HG03159 (cell line): ENCODE results near the gene KIF21A.

Source experiments
- ATAC-seq: cut with Tn5 transposase; IDR thresholded peaks from one replicate; pipeline ENCODE4 v1.9.1; 2021; ENCODE audit warnings: mild to moderate bottlenecking, moderate library complexity; ENCODE audit not compliant: unreplicated experiment

The KIF21A gene

DNA sequence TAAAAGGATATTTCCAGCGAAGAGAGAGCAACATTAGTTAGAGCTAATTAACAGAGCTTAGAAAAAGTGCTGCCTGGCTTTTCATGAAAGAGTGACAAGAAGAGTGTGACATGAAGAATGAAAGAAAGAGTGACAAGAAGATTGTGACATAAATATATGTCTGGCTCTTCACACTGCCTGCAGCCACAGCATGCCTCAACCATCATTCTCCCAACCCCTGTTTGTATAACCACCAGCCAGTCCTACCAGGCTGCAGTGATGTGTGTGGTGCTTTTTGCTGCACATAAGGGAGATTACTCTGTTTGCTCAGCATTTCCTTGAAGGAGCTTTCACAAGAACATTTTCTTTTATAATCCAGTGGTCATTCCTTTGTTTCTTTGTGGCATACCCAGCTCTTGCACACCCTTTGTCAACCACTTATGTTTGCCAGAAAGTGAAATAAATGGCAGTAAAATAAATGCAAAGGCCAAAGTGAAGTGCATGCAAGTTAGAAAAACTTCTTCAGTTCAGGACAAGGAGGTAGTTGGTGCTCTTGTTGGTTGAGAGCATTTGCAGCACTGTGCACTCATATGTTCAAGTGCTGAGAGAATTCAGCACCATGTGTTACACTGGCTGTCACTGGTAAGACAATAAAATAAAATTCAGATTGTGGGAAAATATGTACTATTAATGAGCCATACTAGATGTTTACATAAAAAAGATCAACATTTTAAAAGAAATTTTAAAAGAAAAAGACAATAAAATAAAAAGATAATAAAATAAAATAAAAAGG lies 50.6 kb downstream of the KIF21A start:
- no peak for ATAC-seq

DNA sequence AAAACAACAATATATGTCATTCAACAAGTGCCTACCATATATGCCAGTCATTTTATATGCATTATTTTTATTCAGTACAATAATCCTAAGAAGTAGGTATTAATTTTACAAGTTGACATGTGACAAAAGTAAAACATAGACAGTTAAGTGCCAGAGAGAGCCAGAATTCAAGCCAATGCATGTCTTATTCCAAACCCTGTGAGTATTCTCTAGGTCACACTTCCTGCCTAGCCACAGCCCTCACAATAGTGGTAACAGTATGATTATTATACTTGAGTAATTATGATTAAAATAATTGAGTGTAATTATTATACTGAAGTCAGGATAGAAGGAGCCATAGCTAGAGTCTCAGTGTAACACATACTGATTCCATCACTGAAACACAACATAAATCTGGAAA lies 52.2 kb downstream of the KIF21A start:
- ATAC-seq, result no peak

DNA sequence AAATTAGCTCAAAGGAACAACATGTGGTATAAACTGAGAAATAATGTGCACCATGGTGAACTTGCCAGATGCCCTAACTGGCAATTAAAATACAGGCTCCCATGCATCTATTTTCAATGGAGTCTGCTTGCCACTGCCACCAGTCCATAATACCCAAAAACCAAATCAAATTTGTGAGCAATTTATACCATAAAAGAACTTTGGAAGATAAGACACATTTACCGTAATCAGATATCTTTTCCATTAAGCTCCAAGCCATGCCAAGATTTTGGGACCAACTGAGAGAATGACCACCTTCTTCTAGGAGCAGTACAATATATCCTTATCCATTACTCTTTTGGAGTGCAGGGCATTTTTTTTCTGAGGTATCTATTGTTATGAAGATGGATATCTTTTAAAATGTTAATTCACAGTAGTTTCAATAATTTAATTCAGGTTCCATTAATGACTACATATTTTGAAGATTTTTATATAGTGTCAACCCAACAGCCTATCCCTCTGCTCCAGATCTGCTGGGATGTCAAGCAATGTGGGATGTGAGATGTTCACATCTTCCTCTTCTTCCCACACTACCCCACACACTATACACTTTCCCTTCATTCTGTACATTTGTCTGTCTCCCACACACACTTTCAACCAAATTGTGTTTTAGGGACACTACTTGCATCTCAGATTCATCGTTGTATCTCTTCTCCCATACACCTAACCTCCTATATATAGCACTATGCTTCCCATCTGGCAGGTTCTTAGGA lies 53.3 kb downstream of the KIF21A start:
- no peak for ATAC-seq

DNA sequence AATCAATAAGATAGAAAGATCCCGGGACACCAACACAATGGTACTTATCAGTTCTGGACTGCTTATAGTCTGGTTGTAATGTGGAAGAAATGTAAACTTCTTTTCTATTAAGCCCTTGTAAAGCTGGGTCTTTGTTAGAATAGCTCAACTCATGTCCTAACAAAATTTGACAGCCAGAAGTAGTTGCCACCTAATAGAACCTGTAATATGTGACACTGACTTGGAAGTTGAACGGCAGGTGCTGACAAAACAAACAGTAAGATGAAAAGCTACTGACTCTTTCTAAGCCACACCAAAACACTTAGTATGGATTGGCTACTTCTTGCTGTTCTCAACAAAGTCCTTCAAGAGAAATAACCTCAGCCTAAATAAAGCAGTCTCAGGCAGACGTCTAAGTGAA lies 56.6 kb downstream of the KIF21A start:
- ATAC-seq, result no peak

DNA sequence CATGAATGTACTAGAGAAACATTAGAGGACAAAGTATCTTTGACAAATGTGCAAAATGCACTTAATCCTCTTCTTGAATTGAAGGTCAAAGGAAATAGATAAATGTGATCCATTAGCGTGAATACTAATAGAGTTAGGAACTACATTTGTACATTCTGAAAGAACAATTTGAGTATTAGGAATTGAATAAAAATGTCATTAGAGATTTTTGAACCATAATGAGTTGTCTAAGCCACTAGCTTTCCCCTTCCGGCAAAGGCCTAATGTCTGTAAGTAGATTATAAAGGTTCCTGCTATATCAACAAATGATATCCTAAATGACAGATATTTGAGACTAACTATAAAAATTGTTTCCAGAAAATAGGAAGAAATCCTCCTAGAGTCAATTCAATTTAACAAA lies 59.8 kb downstream of the KIF21A start:
- ATAC-seq, result no peak

DNA sequence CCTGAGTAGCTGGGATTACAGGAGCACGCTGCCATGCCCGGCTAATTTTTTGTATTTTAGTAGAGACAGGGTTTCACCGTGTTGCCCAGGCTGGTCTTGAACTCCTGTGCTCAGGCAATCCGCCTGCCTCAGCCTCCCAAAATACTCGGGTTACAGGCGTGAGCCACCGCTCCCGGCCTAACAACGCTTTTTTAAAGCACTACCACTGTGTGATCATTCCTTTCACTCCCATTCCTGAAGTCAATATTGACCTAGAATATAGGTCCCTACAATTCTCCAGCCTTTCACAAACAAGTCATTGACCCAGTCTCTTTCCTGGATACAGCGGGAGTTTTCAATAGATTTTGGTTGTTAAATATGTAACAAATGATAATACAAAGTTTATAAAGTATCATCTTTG lies 62.8 kb downstream of the KIF21A start:
- ATAC-seq, result no peak

DNA sequence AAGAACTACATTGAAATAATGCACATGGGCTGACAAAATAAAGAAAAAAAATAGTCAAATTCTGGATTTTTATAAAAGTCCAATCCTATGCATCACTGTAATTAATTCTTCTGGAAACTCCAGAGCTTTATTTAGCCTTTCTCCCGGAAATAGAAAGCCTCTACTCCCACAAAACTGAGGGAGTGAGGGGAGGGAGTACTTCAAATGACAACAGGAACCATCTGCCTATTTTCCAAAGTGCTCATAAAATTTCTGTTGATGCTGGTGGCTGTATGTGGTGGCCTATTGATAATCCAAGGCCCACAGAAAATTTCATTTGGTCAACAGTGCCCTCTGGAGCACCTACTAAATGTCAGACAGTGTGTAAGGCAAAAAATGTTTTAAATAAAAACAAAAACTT lies 64.6 kb downstream of the KIF21A start:
- no peak for ATAC-seq

DNA sequence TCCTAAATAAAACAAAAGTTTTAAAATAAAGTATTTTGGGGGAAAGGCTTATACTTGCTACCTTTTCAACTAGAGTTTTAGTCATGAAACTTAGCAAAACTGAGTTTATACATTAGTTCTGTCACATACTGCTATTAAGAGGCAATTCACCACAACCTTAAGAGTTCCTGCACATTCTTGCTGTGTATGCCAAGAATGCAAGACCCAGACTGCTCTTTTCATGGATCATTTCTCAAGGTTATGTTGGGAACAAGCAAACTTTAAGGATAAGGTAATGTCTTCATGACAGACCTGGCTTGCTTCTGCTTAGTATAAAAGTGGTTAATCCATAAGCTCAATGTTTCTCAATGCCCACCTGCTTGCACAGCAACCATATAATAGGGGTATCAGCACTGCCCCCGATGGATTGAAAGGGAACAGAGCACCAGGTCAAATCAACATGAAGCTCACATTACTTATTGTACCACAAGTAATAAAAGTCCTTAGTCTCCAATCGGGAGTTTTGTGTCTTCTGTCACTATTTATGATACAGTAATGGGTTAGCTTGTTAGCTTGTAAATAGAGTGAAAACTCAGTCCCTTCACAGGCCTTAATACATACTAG lies 67.6 kb downstream of the KIF21A start:
- ATAC-seq, result no peak

DNA sequence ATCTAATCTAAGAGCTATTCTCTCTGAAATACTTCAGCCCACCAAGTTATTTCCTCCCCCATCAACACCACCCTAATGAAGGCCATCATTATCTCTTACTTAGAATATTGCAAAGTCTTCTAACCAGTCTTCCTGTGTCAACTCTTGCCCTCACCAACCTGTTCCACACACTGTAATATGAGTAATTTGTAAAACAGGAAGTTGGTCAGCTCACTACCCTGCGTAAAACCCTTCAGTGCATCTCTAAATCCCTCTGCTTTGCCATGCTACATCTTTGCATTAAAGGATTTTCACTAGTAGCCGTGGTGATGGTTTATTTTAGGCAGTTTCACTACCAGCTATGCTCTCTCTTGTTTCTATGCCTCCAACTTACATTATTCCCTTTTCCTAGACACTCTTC lies 70.0 kb downstream of the KIF21A start:
- peak; percentile 69 for ATAC-seq

DNA sequence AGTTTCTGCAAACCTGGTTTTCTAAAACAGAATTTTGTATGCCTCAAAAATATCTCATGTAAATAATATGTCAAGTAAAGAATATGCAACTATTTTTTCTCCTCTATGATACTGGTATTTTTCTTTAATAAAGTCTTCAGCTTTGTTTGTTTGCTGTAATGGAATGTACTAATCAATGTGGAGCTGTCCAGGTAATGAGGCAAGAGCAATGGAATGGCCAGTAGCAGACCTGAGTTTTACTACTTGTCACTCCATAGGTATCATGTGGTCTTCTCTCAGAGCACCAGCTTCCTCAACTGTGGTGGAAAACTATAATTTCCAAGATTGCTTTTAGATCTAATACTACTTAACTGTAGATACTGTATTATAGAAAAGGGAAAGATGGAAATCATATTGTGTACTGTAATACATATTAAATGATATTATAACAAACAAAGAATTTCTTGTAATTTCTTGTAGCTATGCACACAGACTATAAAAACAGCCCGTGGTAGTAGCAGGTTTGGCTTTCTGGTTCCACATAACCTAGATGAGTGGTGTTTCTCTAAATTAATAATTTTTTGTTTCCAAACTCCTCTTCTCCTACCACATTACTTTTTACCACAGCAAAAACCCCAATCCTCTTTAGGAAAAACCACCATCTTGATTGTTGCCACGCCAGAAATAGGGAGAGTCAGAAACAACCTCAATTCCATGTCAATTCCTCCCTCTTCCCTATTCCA lies 70.6 kb downstream of the KIF21A start:
- ATAC-seq, result no peak

DNA sequence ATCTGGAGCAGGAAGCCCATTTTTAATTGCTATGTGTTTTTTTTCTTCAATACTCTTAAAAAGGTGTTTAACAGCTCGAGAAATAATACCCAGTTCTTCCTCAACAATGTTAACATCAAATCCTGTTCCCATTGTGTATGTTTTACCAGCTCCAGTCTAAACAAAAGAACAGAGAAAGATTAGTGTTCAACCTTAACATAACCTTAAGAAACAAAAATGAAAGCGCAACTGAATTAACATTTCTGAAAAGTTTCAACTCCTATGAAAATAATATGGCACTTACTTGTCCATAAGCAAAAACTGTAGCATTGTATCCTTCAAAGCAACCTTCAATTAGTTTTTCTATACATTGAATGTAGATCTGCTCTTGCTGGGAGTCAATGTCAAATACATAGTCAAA lies 73.2 kb downstream of the KIF21A start:
- no peak for ATAC-seq

DNA sequence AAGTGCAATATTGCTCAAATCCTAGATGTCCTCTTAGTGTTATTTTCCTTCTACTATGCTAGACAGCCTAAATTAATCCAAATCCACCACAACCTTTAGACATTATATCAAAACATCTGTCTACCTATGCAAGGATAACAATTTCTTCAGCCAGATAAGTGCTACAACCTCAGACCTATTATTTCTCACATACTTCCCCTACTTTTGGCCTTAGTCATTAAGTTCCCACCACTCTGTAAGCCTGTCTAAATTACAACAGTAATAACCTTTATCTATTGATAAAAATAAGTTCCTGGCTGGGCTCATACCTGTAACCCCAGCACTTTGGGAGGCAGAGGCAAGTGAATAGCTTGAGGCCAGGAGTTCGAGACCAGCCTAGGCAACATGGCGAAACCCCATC lies 74.0 kb downstream of the KIF21A start:
- ATAC-seq, result no peak

DNA sequence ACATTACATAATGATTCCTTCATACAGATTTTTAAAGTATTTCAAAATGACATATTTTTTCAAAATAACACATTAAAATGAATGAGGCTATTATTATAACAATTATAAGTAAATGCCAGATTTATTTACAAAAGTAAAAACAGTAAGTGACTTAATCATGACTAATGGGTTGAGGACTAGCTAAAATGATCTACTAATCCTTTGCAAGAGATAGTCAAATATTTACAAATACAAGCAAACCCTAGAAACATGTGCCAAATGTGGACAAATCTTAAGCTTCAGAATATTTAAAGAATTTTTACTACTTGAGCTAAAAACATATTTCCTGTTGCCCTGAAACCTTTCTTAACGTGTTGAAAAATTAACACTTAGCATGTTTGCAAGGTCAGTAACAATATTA lies 74.8 kb downstream of the KIF21A start:
- no peak for ATAC-seq

DNA sequence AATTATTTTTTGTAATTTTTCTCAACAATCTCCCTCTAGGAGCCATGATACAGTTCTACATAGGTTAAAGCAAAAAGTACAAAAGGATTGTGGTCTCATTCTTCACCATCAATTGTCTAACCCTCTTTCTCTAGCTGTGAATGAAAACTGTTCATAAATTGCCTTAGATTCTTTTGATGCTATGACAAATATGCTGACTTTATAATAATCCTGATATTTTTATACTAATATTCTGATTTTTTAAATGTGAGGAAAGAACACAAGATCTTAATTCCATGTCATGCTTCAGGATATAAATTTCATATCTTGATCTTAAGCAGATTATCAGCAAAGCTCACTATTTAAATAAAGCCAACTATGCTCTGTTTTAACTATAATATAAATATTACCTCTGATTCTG lies 75.4 kb downstream of the KIF21A start:
- no peak for ATAC-seq

DNA sequence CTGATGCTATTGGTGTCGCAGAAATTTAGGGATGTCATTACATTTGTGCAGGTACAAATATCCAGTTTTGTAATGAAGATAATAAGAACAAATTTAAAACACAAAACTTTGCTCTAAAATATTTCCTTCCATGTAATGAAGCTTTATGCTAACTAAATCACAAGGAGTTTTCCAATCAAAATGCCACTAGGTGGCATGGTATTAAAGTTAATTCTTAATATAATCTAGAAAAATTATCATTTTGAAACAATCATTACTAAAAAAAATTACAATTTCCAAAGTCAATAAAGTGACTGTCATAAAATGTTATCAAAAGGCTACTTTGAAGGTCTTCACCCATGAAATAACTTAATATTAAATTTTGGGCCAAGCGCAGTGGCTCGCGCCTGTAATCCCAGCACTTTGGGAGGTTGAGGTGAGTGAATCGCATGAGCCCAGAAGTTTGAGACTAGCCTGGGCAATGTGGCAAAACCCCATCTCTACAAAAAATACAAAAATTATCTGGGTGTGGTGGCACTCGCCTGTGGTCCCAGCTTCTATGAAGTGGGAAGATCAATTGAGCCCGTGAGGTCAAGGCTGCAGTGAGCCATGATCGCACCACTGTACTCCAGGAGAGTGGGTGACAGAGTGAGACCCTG lies 77.4 kb downstream of the KIF21A start:
- no peak for ATAC-seq

DNA sequence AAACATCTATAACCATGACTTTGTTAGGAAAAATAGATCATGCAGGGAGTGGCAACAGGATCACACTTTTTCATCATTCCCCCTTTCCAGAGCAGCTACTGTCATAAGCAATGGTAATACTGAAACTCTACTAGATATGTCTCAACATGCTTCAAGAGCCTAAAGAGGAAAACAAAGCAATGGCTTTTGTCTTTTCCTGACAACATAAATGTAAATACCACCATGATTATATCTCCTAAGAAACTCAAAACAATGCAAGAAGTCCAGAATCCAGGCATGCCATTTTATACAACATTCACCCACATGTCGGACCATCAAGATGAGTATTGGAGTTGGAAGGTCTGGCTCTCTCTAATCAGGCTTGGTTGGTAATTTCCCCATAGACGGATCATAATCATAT lies 78.7 kb downstream of the KIF21A start:
- no peak for ATAC-seq

DNA sequence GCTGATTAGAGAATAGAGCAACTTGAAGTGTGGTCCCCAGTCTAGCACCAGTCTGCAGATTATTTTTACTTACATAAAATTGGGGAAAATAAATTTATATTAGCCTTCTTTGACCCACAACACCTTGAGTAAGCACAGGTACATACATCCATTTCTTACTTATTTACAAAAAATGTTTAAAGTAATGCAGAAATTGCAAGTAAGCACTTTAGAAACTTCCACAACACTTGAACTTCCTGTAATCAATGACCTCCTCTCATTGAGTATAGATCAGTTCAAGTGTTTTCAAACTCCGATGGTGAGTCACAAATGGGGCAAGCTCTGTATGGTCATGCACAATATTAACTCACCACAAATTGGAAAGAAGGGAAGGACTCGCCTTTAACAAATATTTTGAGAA lies 83.3 kb downstream of the KIF21A start:
- no peak for ATAC-seq

DNA sequence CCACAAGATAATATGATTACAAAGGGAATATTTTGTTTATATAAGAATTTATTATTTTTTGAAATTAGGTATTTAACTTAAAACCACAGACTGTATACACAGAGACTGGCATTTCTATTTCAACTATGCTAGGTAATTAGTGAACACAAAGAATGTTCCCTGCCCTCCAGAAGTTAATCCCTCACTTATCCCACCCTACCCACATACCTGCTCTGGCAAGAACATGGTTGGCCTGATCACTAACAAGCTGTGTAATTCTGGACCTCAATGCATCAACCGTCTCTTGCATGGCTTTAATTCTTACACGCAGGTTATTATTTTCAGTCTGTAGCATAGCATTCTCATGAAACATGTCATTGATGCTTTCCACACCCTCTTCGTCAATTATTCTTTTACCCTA lies 85.9 kb downstream of the KIF21A start:
- no peak for ATAC-seq

DNA sequence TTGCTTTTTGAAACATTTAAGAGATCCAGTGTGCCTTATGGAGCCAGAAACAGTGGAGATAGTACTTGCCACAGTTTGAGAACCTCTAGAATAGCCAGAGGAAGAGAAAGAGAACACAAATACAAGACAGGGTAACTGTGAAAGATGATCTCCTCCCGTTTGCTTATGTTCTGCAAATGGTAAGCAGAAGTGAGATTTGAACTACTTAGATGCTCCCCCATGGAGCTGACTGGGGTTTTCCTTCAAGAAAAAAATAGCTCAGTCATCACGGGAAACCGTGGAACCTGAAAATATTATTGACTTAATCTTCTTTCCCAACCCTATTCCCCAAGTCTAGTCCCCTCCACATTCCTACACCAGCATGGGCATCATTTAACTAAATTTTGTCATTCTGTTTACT lies 87.1 kb downstream of the KIF21A start:
- ATAC-seq, result no peak

DNA sequence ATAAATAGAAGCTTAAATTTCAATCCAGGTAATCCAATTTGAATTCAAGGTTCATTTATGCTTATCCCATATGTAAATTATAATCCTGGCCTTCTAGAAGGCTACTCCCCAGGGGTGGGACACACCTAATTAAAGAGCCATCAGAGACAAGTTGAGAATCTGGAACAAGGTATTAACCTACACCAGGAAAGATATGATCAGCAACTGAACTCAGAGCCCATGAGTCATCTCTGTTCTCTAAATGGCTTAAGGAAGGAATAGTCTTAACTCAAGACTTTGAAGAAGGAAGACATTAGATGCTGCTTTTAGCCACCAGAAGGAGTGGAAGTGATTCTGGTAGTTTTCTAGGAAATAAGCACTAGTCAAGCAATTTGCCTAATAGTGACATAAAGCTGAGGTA lies 88.0 kb downstream of the KIF21A start:
- ATAC-seq, result no peak

DNA sequence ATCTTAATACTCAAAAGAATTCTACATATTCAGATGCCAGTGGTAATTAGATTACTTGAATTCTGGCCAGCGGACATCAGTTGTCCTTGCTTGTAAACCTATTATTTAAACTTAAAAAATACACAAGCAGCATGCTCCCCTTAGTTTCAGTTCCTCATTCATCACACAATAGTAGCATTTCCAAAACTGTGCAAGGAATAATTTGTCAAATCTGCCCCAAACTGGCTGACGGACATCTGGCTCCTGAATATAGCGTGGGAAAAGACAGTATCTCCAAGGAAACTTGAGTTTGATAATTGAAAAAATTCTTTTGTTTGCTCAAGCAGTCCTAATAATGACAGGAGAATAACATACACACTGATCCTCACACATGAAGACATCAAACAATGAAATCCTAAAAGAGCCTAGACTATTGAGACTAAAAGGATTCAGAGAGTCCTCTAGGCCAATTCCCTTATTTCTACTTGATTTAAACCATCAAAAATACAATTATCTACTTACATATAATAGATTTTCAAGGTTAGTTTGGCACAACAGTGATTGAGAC lies 90.4 kb downstream of the KIF21A start:
- no peak for ATAC-seq
